Neural cell (in vitro differentiated cells): ENCODE measurements around the gene SYT1. TPM values are rescaled to one million over a fixed set of nuclear protein-coding genes. Genes with fewer than 3 reads are reported as not detected.

Source experiments
- H2AFZ ChIP-seq: fragments of 200-600, 300-800 bp; sonication (generic), shearing (Covaris generic); 2 replicates; pipeline ENCODE4 v1.6.0; 2014; ENCODE audit warnings: low read depth, mild to moderate bottlenecking, antibody characterized with exemption, low read length, moderate library complexity
- H3F3A ChIP-seq: fragments of 200-600 bp; shearing (Covaris generic); 2 replicates; pipeline ENCODE4 v1.6.1; 2016; ENCODE audit warnings: mild to moderate bottlenecking, moderate library complexity, mixed read lengths, antibody characterized with exemption, low read length; ENCODE audit not compliant: insufficient read depth, poor library complexity, severe bottlenecking
- H3K27ac ChIP-seq: fragments of 200-600, 300-800 bp; sonication (generic), shearing (Covaris generic); 2 replicates; pipeline ENCODE4 v1.5.1; 2014; ENCODE audit warnings: mild to moderate bottlenecking, low read length, moderate library complexity
- H3K27me3 ChIP-seq: fragments of 300-800, 200-600 bp; sonication (generic), shearing (Covaris generic); 2 replicates; pipeline ENCODE4 v1.6.0; 2014; ENCODE audit warnings: mild to moderate bottlenecking, low read depth, low read length, moderate library complexity; ENCODE audit not compliant: insufficient read depth
- H3K36me3 ChIP-seq: fragments of 300-800, 200-600 bp; sonication (generic), shearing (Covaris generic); 2 replicates; pipeline ENCODE4 v1.5.1; 2014; ENCODE audit warnings: mild to moderate bottlenecking, antibody characterized with exemption, low read length, moderate library complexity; ENCODE audit not compliant: insufficient read depth
- H3K4me2 ChIP-seq: fragments of 300-800, 200-600 bp; sonication (generic), shearing (Covaris generic); 2 replicates; pipeline ENCODE4 v1.6.0; 2014; ENCODE audit warnings: mild to moderate bottlenecking, low read length
- H3K4me3 ChIP-seq: fragments of 300-800, 200-600 bp; sonication (generic), shearing (Covaris generic); 2 replicates; pipeline ENCODE4 v1.5.1; 2014; ENCODE audit warnings: mild to moderate bottlenecking, low read length, moderate library complexity
- H3K79me2 ChIP-seq: fragments of 200-600 bp; shearing (Covaris generic); replicated peaks from 2 replicates; pipeline ENCODE4 v1.6.0; 2014; ENCODE audit warnings: mild to moderate bottlenecking, low read length, moderate library complexity; ENCODE audit not compliant: insufficient read depth
- H3K9ac ChIP-seq: fragments of 300-800, 200-600 bp; sonication (generic), shearing (Covaris generic); 2 replicates; pipeline ENCODE4 v1.6.1; 2016; ENCODE audit warnings: mild to moderate bottlenecking, low read length, mixed read lengths
- H3K9me2 ChIP-seq: fragments of 200-600 bp; shearing (Covaris generic); 2 replicates; pipeline ENCODE4 v1.6.1; 2016; ENCODE audit warnings: mild to moderate bottlenecking, low read length, mixed read lengths; ENCODE audit not compliant: insufficient read depth
- H3K9me3 ChIP-seq: fragments of 200-600, 300-800 bp; sonication (generic), shearing (Covaris generic); 2 replicates; pipeline ENCODE4 v1.6.1; 2016; ENCODE audit warnings: mild to moderate bottlenecking, mixed run types, low read length, moderate library complexity, mixed read lengths
- H4K20me1 ChIP-seq: fragments of 200-600 bp; shearing (Covaris generic); 2 replicates; pipeline ENCODE4 v1.6.1; 2016; ENCODE audit warnings: mild to moderate bottlenecking, mixed run types; ENCODE audit not compliant: insufficient read depth
- CTCF ChIP-seq: fragments of 450-650 bp; IDR thresholded peaks from 2 replicates; pipeline ENCODE4 v1.5.1; 2014; ENCODE audit warnings: antibody characterized with exemption, mild to moderate bottlenecking, moderate library complexity; ENCODE audit not compliant: poor library complexity, severe bottlenecking
- EP300 ChIP-seq: fragments of 450-650 bp; conservative IDR thresholded peaks from 2 replicates; pipeline ENCODE4 v1.6.1; 2014; ENCODE audit warnings: antibody characterized with exemption, mild to moderate bottlenecking, moderate library complexity; ENCODE audit not compliant: poor library complexity, severe bottlenecking
- EZH2 ChIP-seq: fragments of 200-600, 300-800 bp; shearing (Covaris generic), sonication (generic); IDR thresholded peaks from 2 replicates; pipeline ENCODE4 v1.6.1; 2014; ENCODE audit warnings: antibody characterized with exemption, low read length, borderline replicate concordance, mild to moderate bottlenecking; ENCODE audit not compliant: insufficient read depth, poor library complexity, severe bottlenecking
- MXI1 ChIP-seq: fragments of 450-650 bp; conservative IDR thresholded peaks from 2 replicates; pipeline ENCODE4 v1.6.1; 2014; ENCODE audit warnings: antibody characterized with exemption, mild to moderate bottlenecking; ENCODE audit not compliant: poor library complexity, severe bottlenecking
- POLR2AphosphoS5 ChIP-seq: IDR thresholded peaks from 2 replicates; pipeline ENCODE4 v1.6.1; 2012
- RAD21 ChIP-seq: fragments of 450-650 bp; conservative IDR thresholded peaks from 2 replicates; pipeline ENCODE4 v1.6.1; 2014; ENCODE audit warnings: antibody characterized with exemption, mild to moderate bottlenecking, moderate library complexity
- REST ChIP-seq: IDR thresholded peaks from 2 replicates; pipeline ENCODE4 v1.6.1; 2012; ENCODE audit warnings: borderline replicate concordance
- SMC3 ChIP-seq: fragments of 450-650 bp; conservative IDR thresholded peaks from 2 replicates; pipeline ENCODE4 v1.6.1; 2014; ENCODE audit warnings: antibody characterized with exemption, mild to moderate bottlenecking, moderate library complexity; ENCODE audit not compliant: poor library complexity
- TAF1 ChIP-seq: IDR thresholded peaks from 2 replicates; pipeline ENCODE4 v1.6.1; 2012; ENCODE audit warnings: low read depth
- polyA plus RNA-seq: library from polyadenylated mRNA; depleted of rRNA; stranded (reverse); fragments of >200 nt; gene quantifications from 2 replicates; pipeline ENCODE4 v1.2.3, GENCODE V29; 2014

Gene SYT1
- polyA plus RNA-seq, 1 donor from 2014 or later: 103 TPM

GRCh38 chr12:79058342-79058741 lies 193.8 kb downstream of the SYT1 start:
- TF ChIP-seq SMC3: no peak
- no peak for TF ChIP-seq EP300
- TF ChIP-seq TAF1: no peak
- no peak for TF ChIP-seq MXI1
- no peak for TF ChIP-seq RAD21
- TF ChIP-seq POLR2AphosphoS5: no peak
- TF ChIP-seq CTCF: no peak
- no peak for TF ChIP-seq EZH2
- TF ChIP-seq REST: no peak
- Histone ChIP-seq H4K20me1 (no peaks in the 10 kb centered on the region), H3K27ac (no peak overlapping the region), H3F3A (no peaks in the 10 kb centered on the region), H3K36me3 (no peaks in the 10 kb centered on the region), H3K27me3 (no peaks in the 10 kb centered on the region), H3K79me2 (no peaks in the 10 kb centered on the region), H3K4me2 (no peak overlapping the region), H2AFZ (no peak overlapping the region), H3K9me3 (no peaks in the 10 kb centered on the region), H3K9me2 (no peaks in the 10 kb centered on the region), H3K4me3 (no peak overlapping the region), H3K9ac (no peak overlapping the region)

GRCh38 chr12:79059557-79059956 lies 195.0 kb downstream of the SYT1 start:
- Histone ChIP-seq H3K9me3 (no peaks in the 10 kb centered on the region), H3K27ac (no peak overlapping the region), H3K4me2 (no peak overlapping the region), H3K27me3 (no peaks in the 10 kb centered on the region), H3K9ac (no peak overlapping the region), H3K36me3 (no peaks in the 10 kb centered on the region), H3F3A (no peaks in the 10 kb centered on the region), H3K4me3 (no peak overlapping the region), H3K79me2 (no peaks in the 10 kb centered on the region), H2AFZ (no peak overlapping the region), H3K9me2 (no peaks in the 10 kb centered on the region), H4K20me1 (no peaks in the 10 kb centered on the region)
- no peak for TF ChIP-seq MXI1
- TF ChIP-seq EZH2: no peak
- no peak for TF ChIP-seq POLR2AphosphoS5
- TF ChIP-seq REST: no peak
- no peak for TF ChIP-seq CTCF
- TF ChIP-seq TAF1: no peak
- no peak for TF ChIP-seq SMC3
- TF ChIP-seq RAD21: no peak
- TF ChIP-seq EP300: no peak
